ENCODE data around the gene TAGLN3. TPM values are rescaled to one million over a fixed set of nuclear protein-coding genes. Genes with fewer than 3 reads are reported as not detected.
A peak's percentile ranks its signal among the peaks of the same experiment; 100 is the strongest.

Gene TAGLN3
- total and polyA plus RNA-seq, 2 donors (not counting 1 experiment from before 2014, with no cell fraction given), result 0.10 to 0.33 TPM

- Histone ChIP-seq H3K4me2 (ENCODE audit: extremely low read depth, insufficient read depth, low read length) (no peak overlapping the region), H3K9me3 (ENCODE audit: control insufficient read depth, insufficient read depth, low read depth, low read length) (no peaks in the 10 kb centered on the region), H3K4me3 (replicated peaks in 1 of 4; ENCODE audit: control extremely low read depth in 1 of 4, insufficient read depth in 1 of 4, low read depth in 3 of 4, low read length in 4 of 4) (no peak overlapping the region)
These were observed 60.8 kb downstream of the TAGLN3 start for GRCh38 chr3:112059497-112059896.

GRCh38 chr3:112061152-112061551 lies 62.4 kb downstream of the TAGLN3 start:
- Histone ChIP-seq H3K79me2 (ENCODE audit: control insufficient read depth, insufficient read depth, low read length) (no peaks in the 10 kb centered on the region), H4K20me1 (ENCODE audit: control insufficient read depth, extremely low read depth, insufficient read depth, low read length) (no peaks in the 10 kb centered on the region), H3K4me1 (ENCODE audit: control insufficient read depth, extremely low read depth, insufficient read depth, low read length) (no peaks in the 10 kb centered on the region), H3K4me2 (ENCODE audit: extremely low read depth, insufficient read depth, low read length) (no peak overlapping the region), H3K9me3 (ENCODE audit: control insufficient read depth, insufficient read depth, low read depth, low read length) (no peaks in the 10 kb centered on the region), H3K9ac (ENCODE audit: insufficient read depth, low read length) (no peak overlapping the region), H3K27me3 (ENCODE audit: control insufficient read depth, insufficient read depth, low read length) (no peaks in the 10 kb centered on the region), H3K4me3 (replicated peaks in 1 of 4; ENCODE audit: control extremely low read depth in 1 of 4, insufficient read depth in 1 of 4, low read depth in 3 of 4, low read length in 4 of 4) (no peak overlapping the region), H3K27ac (ENCODE audit: insufficient read depth, low read length) (no peak overlapping the region), H3K36me3 (ENCODE audit: control insufficient read depth, insufficient read depth, low read length) (no peaks in the 10 kb centered on the region), H2AFZ (ENCODE audit: low read length) (no peak overlapping the region)
- peak; percentile 15 to 79 for DNase-seq (ENCODE audit: low read depth in 2 of 2)
- TF ChIP-seq EZH2 (IDR thresholded peaks at IDR 0.05; ENCODE audit: low read length, missing control alignments), result no peak
- TF ChIP-seq CTCF (conservative IDR thresholded peaks at IDR 0.05 in 1 of 2, IDR thresholded peaks at IDR 0.05 in 1 of 2; ENCODE audit: low read depth in 1 of 2, low read length in 2 of 2), result no peak

More at GRCh38 chr3:112059497-112059896, 60.8 kb downstream of the TAGLN3 start:
- no peaks in the 10 kb centered on the region for H4K20me1 ChIP-seq (ENCODE audit: control insufficient read depth, extremely low read depth, insufficient read depth, low read length)
- TF ChIP-seq CTCF (conservative IDR thresholded peaks at IDR 0.05 in 1 of 2, IDR thresholded peaks at IDR 0.05 in 1 of 2; ENCODE audit: low read depth in 1 of 2, low read length in 2 of 2), result no peak
- TF ChIP-seq EZH2 (IDR thresholded peaks at IDR 0.05; ENCODE audit: low read length, missing control alignments), result no peak
- H3K27me3 ChIP-seq (ENCODE audit: control insufficient read depth, insufficient read depth, low read length), result no peaks in the 10 kb centered on the region
- H3K36me3 ChIP-seq (ENCODE audit: control insufficient read depth, insufficient read depth, low read length), result no peaks in the 10 kb centered on the region
- H3K9ac ChIP-seq (ENCODE audit: insufficient read depth, low read length), result no peak overlapping the region
- H3K4me1 ChIP-seq (ENCODE audit: control insufficient read depth, extremely low read depth, insufficient read depth, low read length), result no peaks in the 10 kb centered on the region
- H2AFZ ChIP-seq (ENCODE audit: low read length), result no peak overlapping the region
- H3K27ac ChIP-seq (ENCODE audit: insufficient read depth, low read length), result no peak overlapping the region
- DNase-seq (ENCODE audit: low read depth in 2 of 2), result no peak
- H3K79me2 ChIP-seq (ENCODE audit: control insufficient read depth, insufficient read depth, low read length), result no peaks in the 10 kb centered on the region

Other genes with a start within 250 kb of the TAGLN3 start
- 43.4 and 47.9 TPM in 2 replicates for gene PHLDB2, start 139.7 kb upstream of the TAGLN3 start, total RNA-seq
- 14.3 and 33.8 TPM in 2 replicates for gene PHLDB2, start 139.7 kb upstream of the TAGLN3 start, polyA plus RNA-seq
- 38.5 and 48.6 TPM in 2 replicates for gene ABHD10, start 19.9 kb upstream of the TAGLN3 start, total RNA-seq
- gene ABHD10, start 19.9 kb upstream of the TAGLN3 start, polyA plus RNA-seq, result 29.8 and 31.2 TPM in 2 replicates
- not detected in 2 replicates for gene TMPRSS7, start 35.8 kb downstream of the TAGLN3 start, total RNA-seq
- not detected in 2 replicates for gene TMPRSS7, start 35.8 kb downstream of the TAGLN3 start, polyA plus RNA-seq
- gene C3orf52, start 87.5 kb downstream of the TAGLN3 start, total RNA-seq, result 1.8 TPM in 2 replicates
- gene C3orf52, start 87.5 kb downstream of the TAGLN3 start, polyA plus RNA-seq, result 1.5 and 3.7 TPM in 2 replicates
- not detected in 2 replicates for gene GCSAM, start 134.3 kb downstream of the TAGLN3 start, total RNA-seq
- not detected in 2 replicates for gene GCSAM, start 134.3 kb downstream of the TAGLN3 start, polyA plus RNA-seq